ENCODE results near the gene SLC24A3. TPM values are rescaled to one million over a fixed set of nuclear protein-coding genes. Genes with fewer than 3 reads are reported as not detected.

Gene SLC24A3
- total RNA-seq, 4 donors from 2014 or later, result 1.6 to 38.8 (median 3.7) TPM

DNA sequence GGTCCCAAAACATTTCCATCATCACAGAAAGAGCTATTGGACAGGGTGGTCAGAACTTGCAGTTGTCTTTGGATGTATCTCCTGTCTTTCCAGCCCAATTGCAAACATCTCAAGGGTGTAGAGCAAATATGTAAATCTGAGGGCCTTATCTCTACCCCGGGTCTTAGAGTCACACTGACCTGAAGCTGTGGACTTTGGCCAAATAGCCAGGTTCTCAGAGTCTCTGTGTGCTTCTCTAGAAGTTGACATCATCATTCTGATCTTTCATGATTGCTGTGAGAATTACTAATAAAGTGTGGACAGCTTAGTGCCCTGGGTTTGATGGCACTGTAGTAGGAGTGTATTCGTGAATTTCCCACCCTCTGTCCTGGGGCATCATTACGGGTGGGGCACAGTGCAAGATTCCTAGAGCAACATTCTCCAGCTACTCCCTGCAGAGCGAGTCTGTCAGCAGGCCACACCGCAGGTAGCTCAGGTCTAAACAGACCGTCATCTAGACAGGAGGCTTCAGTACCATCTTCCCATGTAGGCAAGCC is 71.1 kb downstream of the SLC24A3 start:
- no peak overlapping the region for H3K27ac ChIP-seq
- H3K4me1 ChIP-seq, result no peaks in the 10 kb centered on the region
- TF ChIP-seq, protein P1, sequence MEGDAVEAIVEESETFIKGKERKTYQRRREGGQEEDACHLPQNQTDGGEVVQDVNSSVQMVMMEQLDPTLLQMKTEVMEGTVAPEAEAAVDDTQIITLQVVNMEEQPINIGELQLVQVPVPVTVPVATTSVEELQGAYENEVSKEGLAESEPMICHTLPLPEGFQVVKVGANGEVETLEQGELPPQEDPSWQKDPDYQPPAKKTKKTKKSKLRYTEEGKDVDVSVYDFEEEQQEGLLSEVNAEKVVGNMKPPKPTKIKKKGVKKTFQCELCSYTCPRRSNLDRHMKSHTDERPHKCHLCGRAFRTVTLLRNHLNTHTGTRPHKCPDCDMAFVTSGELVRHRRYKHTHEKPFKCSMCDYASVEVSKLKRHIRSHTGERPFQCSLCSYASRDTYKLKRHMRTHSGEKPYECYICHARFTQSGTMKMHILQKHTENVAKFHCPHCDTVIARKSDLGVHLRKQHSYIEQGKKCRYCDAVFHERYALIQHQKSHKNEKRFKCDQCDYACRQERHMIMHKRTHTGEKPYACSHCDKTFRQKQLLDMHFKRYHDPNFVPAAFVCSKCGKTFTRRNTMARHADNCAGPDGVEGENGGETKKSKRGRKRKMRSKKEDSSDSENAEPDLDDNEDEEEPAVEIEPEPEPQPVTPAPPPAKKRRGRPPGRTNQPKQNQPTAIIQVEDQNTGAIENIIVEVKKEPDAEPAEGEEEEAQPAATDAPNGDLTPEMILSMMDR (IDR thresholded peaks at IDR 0.05), result no peak
- no peak for TF ChIP-seq POLR2A (IDR thresholded peaks at IDR 0.05)
- no peak overlapping the region for H3K4me3 ChIP-seq
- no peak for DNase-seq
- H3K9me3 ChIP-seq, result no peaks in the 10 kb centered on the region
- H3K27me3 ChIP-seq, result no peaks in the 10 kb centered on the region
- no peaks in the 10 kb centered on the region for H3K36me3 ChIP-seq

DNA sequence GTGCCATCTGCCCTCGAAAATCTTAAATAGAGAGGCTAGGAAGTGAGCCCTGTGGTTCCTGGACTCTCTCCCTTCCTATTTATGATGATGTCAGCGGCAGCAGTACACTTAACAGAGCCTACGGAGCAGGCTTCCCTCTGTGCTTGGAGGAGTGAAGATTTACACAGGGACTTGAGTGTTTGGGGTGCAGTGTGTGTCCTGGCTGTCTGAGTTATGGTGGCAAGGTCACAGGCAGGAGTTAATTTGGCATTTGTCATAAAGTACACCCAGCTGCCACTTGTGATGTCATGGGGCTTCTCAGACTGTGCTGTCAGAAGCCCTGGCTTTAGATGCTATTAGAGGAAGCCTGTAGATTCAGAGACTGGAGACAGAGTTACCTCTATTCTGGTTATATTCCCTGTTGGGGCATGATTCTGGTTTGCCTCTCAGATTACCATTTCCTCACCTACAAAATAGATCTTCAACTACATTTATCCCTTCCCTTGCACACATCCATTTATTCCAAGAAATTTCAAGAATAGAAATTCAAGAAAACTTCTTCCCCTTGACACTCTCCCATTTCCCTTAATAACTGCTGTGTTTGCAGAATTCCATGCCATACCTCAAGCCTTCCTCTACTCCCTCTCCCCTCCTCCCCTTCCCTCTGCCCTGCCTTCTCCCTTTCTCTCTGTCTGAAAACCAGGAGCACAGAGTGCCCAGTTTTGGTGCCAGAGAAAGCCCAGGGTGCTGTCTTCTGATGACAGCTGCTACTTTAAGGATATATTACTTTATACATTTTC is 72.1 kb downstream of the SLC24A3 start:
- no peaks in the 10 kb centered on the region for H3K4me1 ChIP-seq
- H3K27me3 ChIP-seq, result no peaks in the 10 kb centered on the region
- TF ChIP-seq POLR2A (IDR thresholded peaks at IDR 0.05), result no peak
- TF ChIP-seq, protein P1 (IDR thresholded peaks at IDR 0.05), result no peak
- no peak overlapping the region for H3K27ac ChIP-seq
- H3K36me3 ChIP-seq, result no peaks in the 10 kb centered on the region
- no peak for DNase-seq
- H3K9me3 ChIP-seq, result no peaks in the 10 kb centered on the region
- no peak overlapping the region for H3K4me3 ChIP-seq

DNA sequence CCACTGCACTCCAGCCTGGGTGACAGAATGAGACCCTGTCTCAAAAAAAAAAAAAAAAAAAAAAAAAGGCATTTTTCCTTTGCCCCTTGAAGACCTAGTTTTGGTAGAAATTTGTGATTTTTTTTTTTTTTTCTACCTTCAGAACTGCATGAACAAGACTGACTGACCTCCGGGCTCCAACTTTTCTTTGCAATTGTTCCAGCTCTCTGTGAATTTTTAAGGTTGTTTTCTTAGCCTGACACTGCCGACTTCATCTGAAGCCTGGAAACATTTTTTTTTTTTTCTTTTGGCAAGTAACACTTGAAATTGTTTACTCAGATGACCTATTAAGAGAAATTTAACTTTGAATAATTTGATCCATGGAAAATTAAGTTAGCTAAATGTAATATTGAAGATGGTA is 73.0 kb downstream of the SLC24A3 start:
- no peaks in the 10 kb centered on the region for H3K9me3 ChIP-seq
- no peak overlapping the region for H3K4me3 ChIP-seq
- DNase-seq, result no peak
- no peaks in the 10 kb centered on the region for H3K36me3 ChIP-seq
- no peaks in the 10 kb centered on the region for H3K27me3 ChIP-seq
- TF ChIP-seq POLR2A (IDR thresholded peaks at IDR 0.05), result no peak
- TF ChIP-seq, protein P1 (IDR thresholded peaks at IDR 0.05), result no peak
- no peaks in the 10 kb centered on the region for H3K4me1 ChIP-seq
- no peak overlapping the region for H3K27ac ChIP-seq

DNA sequence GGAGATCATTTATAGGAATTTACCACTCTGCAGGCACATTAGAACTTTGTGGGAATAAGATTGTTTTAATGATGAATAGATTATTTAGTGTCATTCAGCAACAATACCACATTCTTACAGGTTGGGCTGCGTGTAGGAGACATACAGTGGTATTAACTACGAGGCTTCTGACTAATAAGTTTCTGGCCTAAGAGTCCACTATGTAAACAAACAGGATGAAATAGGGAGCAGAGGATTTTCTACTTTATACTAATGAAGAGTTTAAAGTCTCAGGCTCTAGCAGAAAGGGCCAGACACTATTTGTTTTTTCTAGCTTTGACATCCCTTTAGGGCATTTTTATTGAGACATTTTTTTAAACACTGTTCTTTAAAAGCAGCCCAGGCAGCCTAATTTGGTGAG is 75.6 kb downstream of the SLC24A3 start:
- no peaks in the 10 kb centered on the region for H3K4me1 ChIP-seq
- H3K27ac ChIP-seq, result no peak overlapping the region
- H3K9me3 ChIP-seq, result no peaks in the 10 kb centered on the region
- no peak for DNase-seq
- H3K4me3 ChIP-seq, result no peak overlapping the region
- no peaks in the 10 kb centered on the region for H3K27me3 ChIP-seq
- H3K36me3 ChIP-seq, result no peaks in the 10 kb centered on the region
- TF ChIP-seq, protein P1 (IDR thresholded peaks at IDR 0.05), result no peak
- no peak for TF ChIP-seq POLR2A (IDR thresholded peaks at IDR 0.05)

DNA sequence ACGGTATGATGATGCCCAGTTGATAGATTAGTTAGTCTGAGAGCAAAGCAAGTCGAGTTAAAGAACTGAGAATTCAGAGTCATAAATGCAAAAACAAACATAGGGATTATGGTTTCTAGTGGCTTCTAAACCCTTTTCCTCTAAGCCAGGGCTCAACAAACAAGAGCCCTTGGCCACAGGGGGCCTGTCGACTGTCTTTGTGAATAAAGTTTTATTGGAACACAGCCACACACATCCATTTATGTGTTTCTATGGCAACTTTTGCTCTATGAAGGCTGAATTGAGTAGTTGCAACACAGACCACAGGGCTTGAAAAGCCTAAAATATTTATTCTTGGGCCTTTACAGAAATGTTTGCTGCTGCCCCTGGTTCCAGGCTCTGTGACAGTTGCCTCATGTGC is 76.2 kb downstream of the SLC24A3 start:
- no peak overlapping the region for H3K4me3 ChIP-seq
- TF ChIP-seq, protein P1 (IDR thresholded peaks at IDR 0.05), result no peak
- TF ChIP-seq POLR2A (IDR thresholded peaks at IDR 0.05), result no peak
- H3K9me3 ChIP-seq, result no peaks in the 10 kb centered on the region
- no peaks in the 10 kb centered on the region for H3K36me3 ChIP-seq
- H3K27me3 ChIP-seq, result no peaks in the 10 kb centered on the region
- H3K27ac ChIP-seq, result no peak overlapping the region
- no peak for DNase-seq
- H3K4me1 ChIP-seq, result no peaks in the 10 kb centered on the region
